Medulla oblongata (tissue), 1 donor: ENCODE results near the gene DNAJC5.
"Not testable (repeated sequence)": the region's sequence is repeated elsewhere in the genome, so short reads cannot be mapped to it uniquely, and the experiment has no call there.

Source experiments
- DNase-seq: peaks from one replicate; pipeline ENCODE4 v3.0.0-alpha.2; 2015; ENCODE audit errors: extremely low spot score

Gene DNAJC5

GRCh38 chr20:63955281-63955826 is 60.4 kb downstream of the DNAJC5 start:
- DNase-seq, result peak; percentile 70

- DNase-seq, result peak; percentile 90
Observed at GRCh38 chr20:63955827-63956663, 61.1 kb downstream of the DNAJC5 start, which contains the start of gene UCKL1. TSS of gene UCKL1 (minus strand) at chr20:63956416. CDS start at chr20:63956372, 44 bp downstream.

GRCh38 chr20:63956664-63957003 is 61.7 kb downstream of the DNAJC5 start:
- DNase-seq, result no peak

DNA sequence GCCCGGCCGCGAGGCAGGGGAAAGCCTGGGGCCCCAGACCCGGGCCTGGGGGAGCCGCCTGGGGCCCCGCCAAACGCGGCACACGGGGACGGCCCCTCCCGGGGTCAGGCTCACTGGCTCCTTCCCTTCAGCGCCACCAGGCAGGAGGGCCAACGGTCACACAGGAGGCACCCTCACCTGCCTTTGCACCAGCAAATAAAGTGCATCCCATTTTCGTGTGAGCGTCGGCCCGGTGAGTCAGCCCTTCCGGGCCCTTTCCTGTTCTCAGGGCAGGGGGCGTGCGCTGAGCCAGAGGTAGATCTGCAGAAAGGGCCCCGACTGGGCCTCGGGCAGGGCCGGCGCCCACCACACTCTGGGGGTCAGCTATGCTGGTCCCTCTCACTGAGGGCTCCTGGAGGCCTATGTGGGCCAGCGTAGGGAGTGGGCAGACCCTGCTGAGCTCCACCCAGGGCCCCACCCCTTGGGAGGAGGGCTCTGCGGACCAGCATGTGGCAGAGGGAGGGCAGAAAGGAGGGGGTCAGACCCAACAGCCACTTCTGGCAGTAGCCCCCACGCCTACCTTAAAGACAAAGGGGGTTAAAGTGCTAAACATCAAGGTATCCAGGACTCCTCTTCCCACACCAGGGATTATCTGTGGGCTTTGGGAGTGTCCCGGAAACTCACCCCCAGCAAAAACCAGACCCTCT is 62.2 kb downstream of the DNAJC5 start:
- peak; percentile 64 for DNase-seq

- DNase-seq, result no peak
Observed at GRCh38 chr20:63957690-63958441, 62.9 kb downstream of the DNAJC5 start.

DNA sequence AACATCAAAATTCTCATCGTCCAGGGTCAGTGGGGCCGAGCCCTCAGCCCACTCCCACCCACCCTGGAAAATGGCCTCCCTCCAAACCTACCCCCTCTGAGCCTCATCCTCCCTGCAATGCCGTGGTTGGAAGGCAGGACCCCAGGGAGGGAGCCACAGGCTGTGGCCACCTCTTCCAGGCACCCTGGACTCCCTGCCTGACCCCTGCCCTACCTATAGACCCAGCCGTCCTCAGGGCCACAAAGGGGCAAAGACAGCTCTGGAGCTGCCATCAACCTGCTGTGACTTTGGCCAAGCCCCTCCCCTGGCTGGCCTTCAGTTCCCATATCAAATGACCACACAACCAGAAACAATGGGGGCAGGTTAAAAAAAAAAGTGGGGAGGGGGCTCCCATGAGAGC is 63.5 kb downstream of the DNAJC5 start:
- DNase-seq, result no peak

- DNase-seq, result no peak
Observed at GRCh38 chr20:63958964-63959698, 64.2 kb downstream of the DNAJC5 start.

- no peak for DNase-seq
Observed at GRCh38 chr20:63959699-63960075, 64.8 kb downstream of the DNAJC5 start.

DNA sequence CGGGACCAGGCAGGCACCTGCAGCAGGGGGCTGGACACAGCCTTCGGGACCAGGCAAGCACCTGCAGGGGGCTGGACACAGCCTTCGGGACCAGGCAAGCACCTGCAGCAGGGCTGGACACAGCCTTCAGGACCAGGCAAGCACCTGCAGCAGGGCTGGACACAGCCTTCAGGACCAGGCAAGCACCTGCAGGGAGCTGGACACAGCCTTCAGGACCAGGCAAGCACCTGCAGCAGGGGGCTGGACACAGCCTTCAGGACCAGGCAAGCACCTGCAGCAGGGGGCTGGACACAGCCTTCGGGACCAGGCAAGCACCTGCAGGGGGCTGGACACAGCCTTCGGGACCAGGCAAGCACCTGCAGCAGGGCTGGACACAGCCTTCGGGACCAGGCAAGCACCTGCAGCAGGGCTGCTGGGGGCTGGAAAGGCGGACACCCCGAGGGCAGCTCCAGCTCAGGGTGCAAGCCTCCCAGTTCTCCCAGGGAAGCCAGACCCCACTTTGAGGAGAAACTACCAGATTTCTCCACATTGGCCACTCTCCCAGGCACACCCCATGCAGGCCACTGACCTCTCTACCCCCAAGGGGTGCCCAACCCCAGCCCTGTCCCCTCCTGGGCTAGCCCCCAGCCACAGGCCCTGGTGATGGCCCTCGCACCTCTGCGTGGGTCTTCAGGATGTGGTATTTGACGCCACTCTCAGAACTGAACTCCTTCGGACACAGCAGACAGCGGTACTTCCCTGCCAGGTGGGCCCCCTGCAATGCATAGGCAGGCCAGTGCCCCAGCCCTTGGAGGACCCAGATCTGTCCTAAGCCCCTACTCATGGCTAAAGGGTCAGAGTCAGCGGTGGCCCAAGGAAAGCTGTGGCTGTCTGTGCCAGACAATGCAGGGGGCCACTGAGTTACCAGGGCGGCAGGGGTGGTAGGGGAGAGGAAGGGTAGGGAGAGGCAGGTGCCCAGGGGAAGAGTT is 66.0 kb downstream of the DNAJC5 start:
- DNase-seq, result not testable (repeated sequence)

- no peak for DNase-seq
Observed at GRCh38 chr20:63961664-63962425, 66.9 kb downstream of the DNAJC5 start.

GRCh38 chr20:63962426-63963347 is 67.8 kb downstream of the DNAJC5 start:
- no peak for DNase-seq

- no peak for DNase-seq
Observed at GRCh38 chr20:63963348-63963741, 68.4 kb downstream of the DNAJC5 start.

DNA sequence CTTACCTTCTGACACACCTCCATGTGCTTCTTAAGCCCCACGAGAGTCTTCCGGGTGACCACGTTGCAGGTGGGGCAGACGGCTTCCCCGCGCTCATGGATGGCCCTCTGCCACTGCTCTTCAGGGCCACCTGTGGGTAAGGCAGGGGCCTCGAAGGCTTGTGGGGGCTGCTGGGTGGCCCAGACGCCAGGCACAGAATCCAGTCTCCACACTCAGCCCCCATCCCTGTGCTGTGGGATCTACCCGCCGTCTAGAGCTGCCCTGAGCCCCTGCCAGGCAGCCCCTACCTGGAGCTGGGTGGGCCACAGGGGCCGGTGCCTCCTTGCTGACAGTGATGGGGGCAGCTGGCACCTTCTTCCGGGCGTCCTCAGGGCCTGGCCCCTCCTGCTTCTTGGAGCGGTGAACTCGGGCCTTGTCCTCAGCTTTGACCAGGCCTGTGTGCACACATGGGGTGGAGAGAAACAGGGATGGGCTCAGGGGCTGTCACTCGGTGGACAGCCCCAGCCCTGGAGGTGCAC is 68.9 kb downstream of the DNAJC5 start:
- DNase-seq, result no peak

GRCh38 chr20:63964412-63964811 is 69.5 kb downstream of the DNAJC5 start:
- DNase-seq, result no peak

DNA sequence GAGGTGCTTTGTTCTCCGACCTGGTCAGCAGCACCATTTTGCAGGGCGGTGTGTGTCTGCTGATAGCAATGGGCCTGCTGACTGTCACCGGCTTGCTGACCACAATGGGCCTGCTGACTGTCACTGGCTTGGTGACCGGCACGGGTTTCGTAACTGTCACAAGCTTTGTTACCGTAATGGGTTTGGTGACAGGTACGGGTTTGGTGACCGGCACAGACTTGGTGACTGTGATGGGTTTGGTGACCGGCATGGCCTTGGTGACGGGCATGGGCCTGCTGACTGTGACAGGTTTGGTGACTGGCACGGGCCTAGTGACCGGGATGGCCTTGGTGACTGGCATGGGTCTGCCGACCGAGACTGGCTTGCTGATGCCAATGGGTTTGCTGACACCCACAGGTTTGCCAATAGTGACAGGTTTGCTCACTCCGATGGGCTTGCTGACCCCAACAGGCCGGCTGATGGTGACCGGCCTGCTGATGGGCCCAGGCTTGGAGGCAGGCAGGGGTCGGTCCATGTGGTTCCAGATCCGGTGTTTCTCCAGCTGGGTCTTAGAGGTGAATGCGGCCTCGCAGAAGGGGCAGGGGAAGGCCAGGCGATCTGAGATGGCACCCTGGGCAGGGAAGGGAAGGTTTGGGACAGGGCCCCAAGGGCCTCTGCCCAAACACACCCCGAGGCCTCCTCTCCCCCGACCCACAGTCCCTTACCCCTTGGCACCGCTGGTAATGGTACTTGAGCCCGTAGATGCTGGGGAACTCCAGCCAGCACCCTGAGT is 71.4 kb downstream of the DNAJC5 start:
- no peak for DNase-seq

- no peak for DNase-seq
Observed at GRCh38 chr20:63966944-63967322, 72.0 kb downstream of the DNAJC5 start.

- no peak for DNase-seq
Observed at GRCh38 chr20:63967330-63968135, 72.6 kb downstream of the DNAJC5 start.
